Sigmoid colon (tissue), 4 donors: ENCODE results near the gene RAB1B.

ENCODE experiments used
- CTCF ChIP-seq, 4 experiments: fragments of 450-650 bp in 3 of 4; fragments of 200-600 bp in 1 of 4; IDR thresholded peaks; one replicate each; pipeline ENCODE4 v1.5.1; 2016 to 2019; ENCODE audit warnings: antibody characterized with exemption in 4 of 4, mild to moderate bottlenecking in 3 of 4, moderate library complexity in 2 of 4
- EP300 ChIP-seq, 4 donors: sonication (generic); formaldehyde crosslinking; IDR thresholded peaks; one replicate each; pipeline ENCODE4 v1.6.1; 2017; ENCODE audit warnings: antibody characterized with exemption in 4 of 4
- POLR2A ChIP-seq, 2 donors: fragments of 450-650 bp; IDR thresholded peaks; one replicate each; pipeline ENCODE4 v1.6.1; 2016; ENCODE audit warnings: antibody characterized with exemption in 2 of 2, mild to moderate bottlenecking in 2 of 2, moderate library complexity in 2 of 2
- POLR2AphosphoS5 ChIP-seq, 4 donors: sonication (generic); formaldehyde crosslinking; IDR thresholded peaks; one replicate each; pipeline ENCODE4 v1.6.1; 2017; ENCODE audit warnings: antibody characterized with exemption in 4 of 4

- TF ChIP-seq CTCF (IDR thresholded peaks at IDR 0.05) (no peak), POLR2A (IDR thresholded peaks at IDR 0.05) (no peak), POLR2AphosphoS5 (IDR thresholded peaks at IDR 0.05) (no peak), EP300 (IDR thresholded peaks at IDR 0.05) (no peak)
These were observed 47.7 kb downstream of the RAB1B start for GRCh38 chr11:66315921-66316811.
